Astrocyte (in vitro differentiated cells and primary cell): ENCODE data around the gene NSUN6.

Source experiments
- EZH2 ChIP-seq: IDR thresholded peaks from 2 replicates; pipeline ENCODE4 v1.6.1; 2012; ENCODE audit warnings: mild to moderate bottlenecking, low read length, inconsistent platforms; ENCODE audit not compliant: insufficient read depth
- TF ChIP-seq, protein P1 (sequence below): IDR thresholded peaks from 2 replicates; pipeline ENCODE4 v1.5.1; 2011; ENCODE audit warnings: low read depth, mild to moderate bottlenecking, inconsistent platforms, low read length, moderate library complexity; ENCODE audit not compliant: insufficient read depth

DNA sequence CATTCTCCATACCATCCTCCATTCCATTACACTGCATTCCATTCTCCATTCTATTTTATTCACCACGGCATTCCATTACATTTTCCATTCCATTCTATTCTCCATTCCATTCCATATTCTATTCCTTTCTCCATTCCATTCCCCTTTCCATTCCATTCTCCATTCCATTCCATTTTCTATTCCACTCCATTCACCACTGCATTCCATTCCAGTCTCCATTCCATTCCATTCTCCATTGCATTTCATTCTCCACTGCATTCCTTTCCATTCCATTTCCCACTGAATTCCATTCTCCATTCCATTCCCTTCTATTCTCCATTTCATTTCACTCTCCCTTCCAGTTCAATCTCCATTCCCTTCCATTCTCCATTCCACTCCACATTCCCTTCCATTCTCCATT lies 79.6 kb downstream of the NSUN6 start:
- TF ChIP-seq, protein P1, sequence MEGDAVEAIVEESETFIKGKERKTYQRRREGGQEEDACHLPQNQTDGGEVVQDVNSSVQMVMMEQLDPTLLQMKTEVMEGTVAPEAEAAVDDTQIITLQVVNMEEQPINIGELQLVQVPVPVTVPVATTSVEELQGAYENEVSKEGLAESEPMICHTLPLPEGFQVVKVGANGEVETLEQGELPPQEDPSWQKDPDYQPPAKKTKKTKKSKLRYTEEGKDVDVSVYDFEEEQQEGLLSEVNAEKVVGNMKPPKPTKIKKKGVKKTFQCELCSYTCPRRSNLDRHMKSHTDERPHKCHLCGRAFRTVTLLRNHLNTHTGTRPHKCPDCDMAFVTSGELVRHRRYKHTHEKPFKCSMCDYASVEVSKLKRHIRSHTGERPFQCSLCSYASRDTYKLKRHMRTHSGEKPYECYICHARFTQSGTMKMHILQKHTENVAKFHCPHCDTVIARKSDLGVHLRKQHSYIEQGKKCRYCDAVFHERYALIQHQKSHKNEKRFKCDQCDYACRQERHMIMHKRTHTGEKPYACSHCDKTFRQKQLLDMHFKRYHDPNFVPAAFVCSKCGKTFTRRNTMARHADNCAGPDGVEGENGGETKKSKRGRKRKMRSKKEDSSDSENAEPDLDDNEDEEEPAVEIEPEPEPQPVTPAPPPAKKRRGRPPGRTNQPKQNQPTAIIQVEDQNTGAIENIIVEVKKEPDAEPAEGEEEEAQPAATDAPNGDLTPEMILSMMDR, result no peak
- no peak for TF ChIP-seq EZH2
